ENCODE measurements around the gene SNX13. TPM values are rescaled to one million over a fixed set of nuclear protein-coding genes. Genes with fewer than 3 reads are reported as not detected.
A peak's percentile ranks its signal among the peaks of the same experiment; 100 is the strongest.

Gene SNX13
- total and polyA plus RNA-seq, 2 of the 4 experiments (the other 2 are of a cell fraction) = 9.0 to 24.9 TPM

DNA sequence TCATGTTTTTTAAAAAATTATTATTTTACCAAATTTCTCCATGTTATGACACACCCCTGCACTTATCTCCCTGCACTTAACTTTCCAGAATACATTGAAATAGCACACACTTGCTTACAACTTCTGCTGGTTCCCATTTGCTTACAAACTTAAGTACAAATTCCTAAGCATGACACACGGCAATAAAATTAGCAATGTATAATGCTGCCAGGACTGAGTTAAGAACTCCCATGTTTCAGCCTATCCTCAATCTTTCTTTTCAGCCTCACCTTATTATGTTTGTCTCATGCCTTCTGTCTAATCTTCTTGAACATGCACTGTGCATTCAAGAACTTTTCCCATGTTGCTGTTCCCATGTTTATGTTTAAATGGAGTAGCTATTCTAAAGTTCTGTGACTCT, 46.6 kb upstream of the SNX13 start:
- CTCF ChIA-PET = no interaction called here
- peak; percentile 88 for ATAC-seq (ENCODE audit: low read depth)
- intact Hi-C loops (cut with micrococcal nuclease) = no loop called here

More for the DNA sequence above, 46.6 kb upstream of the SNX13 start:
- Histone ChIP-seq H3K27me3 (ENCODE audit: control insufficient read depth, insufficient read depth, low read length) (no peaks in the 10 kb centered on the region), H3K4me3 (ENCODE audit: insufficient read depth, low read depth, low read length) (no peak overlapping the region), H3K27ac (ENCODE audit: insufficient read depth, low read length) (no peak overlapping the region), H4K8ac (ENCODE audit: low read depth in 2 of 2, low read length in 2 of 2) (no peak overlapping the region), H4K20me1 (ENCODE audit: insufficient read depth, low read length) (no peaks in the 10 kb centered on the region), H2BK15ac (ENCODE audit: low read depth, low read length) (no peak overlapping the region), H4K91ac (ENCODE audit: insufficient read depth, low read depth, low read length) (no peak overlapping the region), H3K56ac (ENCODE audit: extremely low read depth, insufficient read depth, low read length) (no peak overlapping the region), H3K9ac (ENCODE audit: low read depth, low read length) (no peak overlapping the region), H2AFZ (replicated peaks; ENCODE audit: low read length, poor library complexity) (no peak overlapping the region), H3K14ac (replicated peaks; ENCODE audit: low read depth, low read length) (no peak overlapping the region), H3K36me3 (ENCODE audit: control insufficient read depth, insufficient read depth, low read length) (no peaks in the 10 kb centered on the region), H3K9me3 (ENCODE audit: control insufficient read depth, insufficient read depth, low read length) (no peaks in the 10 kb centered on the region), H2AK9ac (replicated peaks; ENCODE audit: low read depth, low read length, poor library complexity) (no peak overlapping the region), H3K23ac (ENCODE audit: low read depth, low read length) (no peak overlapping the region), H4K5ac (ENCODE audit: low read depth, low read length) (no peak overlapping the region), H3K4ac (ENCODE audit: low read depth, low read length) (no peak overlapping the region), H2BK5ac (ENCODE audit: low read depth, low read length, poor library complexity, severe bottlenecking) (no peak overlapping the region), H3K4me2 (ENCODE audit: low read depth, low read length) (peak overlapping the region; percentile 63; the same call in 1 of the 2 replicates), H3K79me1 (ENCODE audit: low read depth in 1 of 2, low read length in 2 of 2) (no peaks in the 10 kb centered on the region), H2AK5ac (ENCODE audit: low read depth, low read length) (no peak overlapping the region), H3K4me1 (ENCODE audit: control insufficient read depth, insufficient read depth, low read length) (peaks cover 2% of the 10 kb centered on the region; the same call in 1 of the 2 replicates), H3K18ac (ENCODE audit: low read depth, low read length) (no peak overlapping the region), H2BK120ac (ENCODE audit: low read depth, low read length) (peak overlapping the region; percentile 41; the same call in 1 of the 2 replicates), H3K9me1 (ENCODE audit: insufficient read depth, low read length) (peaks cover 3% of the 10 kb centered on the region; the same call in 1 of the 2 replicates), H2BK20ac (ENCODE audit: low read depth, low read length) (peak overlapping the region; percentile 58; the same call in 1 of the 2 replicates)
- WGBS, 2 experiments (ENCODE audit: extremely low coverage in 2 of 2, insufficient read length in 1 of 2) = no CpG with 5 or more reads among the region's 1 CpG
- TF ChIP-seq, protein P1, sequence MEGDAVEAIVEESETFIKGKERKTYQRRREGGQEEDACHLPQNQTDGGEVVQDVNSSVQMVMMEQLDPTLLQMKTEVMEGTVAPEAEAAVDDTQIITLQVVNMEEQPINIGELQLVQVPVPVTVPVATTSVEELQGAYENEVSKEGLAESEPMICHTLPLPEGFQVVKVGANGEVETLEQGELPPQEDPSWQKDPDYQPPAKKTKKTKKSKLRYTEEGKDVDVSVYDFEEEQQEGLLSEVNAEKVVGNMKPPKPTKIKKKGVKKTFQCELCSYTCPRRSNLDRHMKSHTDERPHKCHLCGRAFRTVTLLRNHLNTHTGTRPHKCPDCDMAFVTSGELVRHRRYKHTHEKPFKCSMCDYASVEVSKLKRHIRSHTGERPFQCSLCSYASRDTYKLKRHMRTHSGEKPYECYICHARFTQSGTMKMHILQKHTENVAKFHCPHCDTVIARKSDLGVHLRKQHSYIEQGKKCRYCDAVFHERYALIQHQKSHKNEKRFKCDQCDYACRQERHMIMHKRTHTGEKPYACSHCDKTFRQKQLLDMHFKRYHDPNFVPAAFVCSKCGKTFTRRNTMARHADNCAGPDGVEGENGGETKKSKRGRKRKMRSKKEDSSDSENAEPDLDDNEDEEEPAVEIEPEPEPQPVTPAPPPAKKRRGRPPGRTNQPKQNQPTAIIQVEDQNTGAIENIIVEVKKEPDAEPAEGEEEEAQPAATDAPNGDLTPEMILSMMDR (conservative IDR thresholded peaks at IDR 0.05; ENCODE audit: low read depth, low read length) = no peak
- TF ChIP-seq FOS (IDR thresholded peaks at IDR 0.05; ENCODE audit: low read depth, low read length) = peak; percentile 20; the same call in 1 of the 2 replicates
- in situ Hi-C loops (cut with MboI; ENCODE audit: low sequenced_read_pairs) = no loop called here
- dilution Hi-C loops (cut with HindIII; ENCODE audit: low sequenced_read_pairs, unreplicated experiment) = no loop called here
- BruUV-seq (replicated peaks) = no TSS peak
- POLR2A ChIA-PET (ENCODE audit: unreplicated experiment) = no interaction called here
- DNase-seq = peak; percentile 88
